ENCODE results near the gene DLG1. TPM values are rescaled to one million over a fixed set of nuclear protein-coding genes. Genes with fewer than 3 reads are reported as not detected.

The DLG1 gene
- total RNA-seq, 1 experiment from 2014 or later, result 89.8 TPM

- TF ChIP-seq SIN3A (IDR thresholded peaks at IDR 0.05; ENCODE audit: low read depth) (no peak), REST (IDR thresholded peaks at IDR 0.05; ENCODE audit: low read depth) (no peak), ATF3 (IDR thresholded peaks at IDR 0.05) (no peak), ZBTB33 (IDR thresholded peaks at IDR 0.05; ENCODE audit: extremely low read depth, insufficient replicate concordance, low read length) (no peak), SP1 (IDR thresholded peaks at IDR 0.05; ENCODE audit: low read depth) (no peak), TCF7L2 (IDR thresholded peaks at IDR 0.05; ENCODE audit: borderline replicate concordance, extremely low read depth, insufficient read depth, insufficient read length) (no peak)
- no TSS peak for BruUV-seq (replicated peaks)
- peaks cover 18% of the 10 kb centered on the region; the same call in 1 of the 2 replicates for H3K79me2 ChIP-seq (ENCODE audit: insufficient read depth, low read length)
- H3K27ac ChIP-seq (ENCODE audit: low read depth, low read length), result no peak overlapping the region
- H3K9me2 ChIP-seq (ENCODE audit: insufficient read depth), result no peaks in the 10 kb centered on the region
- H3K36me3 ChIP-seq (ENCODE audit: control insufficient read depth in 1 of 2, insufficient read depth in 2 of 2, low read length in 2 of 2), result no peaks in the 10 kb centered on the region
- DNase-seq (ENCODE audit: low read depth, low spot score) (no peak), ATAC-seq (no peak)
- no peaks in the 10 kb centered on the region for H3K9me3 ChIP-seq (ENCODE audit: control insufficient read depth in 1 of 2, insufficient read depth in 1 of 2, low read depth in 1 of 2, low read length in 2 of 2)
- peaks cover 9% of the 10 kb centered on the region; the same call in 1 of the 2 replicates for H4K20me1 ChIP-seq (ENCODE audit: insufficient read depth)
- H2AFZ ChIP-seq (ENCODE audit: low read depth, low read length, poor library complexity, severe bottlenecking), result no peak overlapping the region
- CTCF ChIA-PET, result no interaction called here
- H3K4me3 ChIP-seq (replicated peaks in 1 of 2; ENCODE audit: low read depth in 1 of 2, low read length in 2 of 2), result no peak overlapping the region
- POLR2A ChIA-PET, result interaction anchor here (0.7 kb wide), 1 partner anchor 19 kb away, joined by 3 read pairs; no protein-coding TSS in a partner anchor
- intact Hi-C loops (cut with micrococcal nuclease), result no loop called here
- H3K4me2 ChIP-seq (ENCODE audit: low read length), result no peak overlapping the region
- no peak overlapping the region for H3K9ac ChIP-seq (ENCODE audit: low read length)
- RAD21 ChIA-PET (ENCODE audit: low non-redundant PET in 1 of 2, low total read pairs in 2 of 2, uncharacterized antibody in 2 of 2, unreplicated experiment in 2 of 2), result no interaction called here
- no peaks in the 10 kb centered on the region for H3K4me1 ChIP-seq (ENCODE audit: control insufficient read depth in 1 of 2, insufficient read depth in 2 of 2, low read length in 2 of 2)
- no peaks in the 10 kb centered on the region for H3K27me3 ChIP-seq (ENCODE audit: insufficient read depth, low read length)
Observed at GRCh38 chr3:197144188-197144587, 154.2 kb downstream of the DLG1 start.

All from HCT116 (cell line).